Measurements from ENCODE around the gene TWNK. TPM values are rescaled to one million over a fixed set of nuclear protein-coding genes. Genes with fewer than 3 reads are reported as not detected.

Gene TWNK
- total RNA-seq, 2 donors from 2014 or later: 5.3 to 16.6 TPM

DNA sequence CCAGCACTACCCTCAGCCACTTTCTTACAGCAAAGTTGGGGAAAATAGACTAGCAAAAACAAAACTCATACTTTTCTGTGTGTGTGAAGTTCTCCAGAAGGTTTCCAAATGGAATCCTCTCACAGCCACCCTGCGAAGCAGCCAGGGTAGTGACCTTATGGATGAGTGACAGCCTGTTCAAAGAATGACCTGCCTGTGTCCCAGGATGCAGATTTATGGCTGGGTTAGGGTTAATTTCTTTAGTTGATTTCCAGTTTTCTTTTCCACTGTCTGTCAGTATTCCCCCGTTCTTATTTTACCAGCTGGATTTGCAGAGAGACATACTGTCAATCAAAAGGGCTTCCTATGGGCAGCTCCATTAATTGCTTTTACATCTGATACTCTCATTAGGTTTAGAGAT, 20.5 kb upstream of the TWNK start:
- TF ChIP-seq, protein P1, sequence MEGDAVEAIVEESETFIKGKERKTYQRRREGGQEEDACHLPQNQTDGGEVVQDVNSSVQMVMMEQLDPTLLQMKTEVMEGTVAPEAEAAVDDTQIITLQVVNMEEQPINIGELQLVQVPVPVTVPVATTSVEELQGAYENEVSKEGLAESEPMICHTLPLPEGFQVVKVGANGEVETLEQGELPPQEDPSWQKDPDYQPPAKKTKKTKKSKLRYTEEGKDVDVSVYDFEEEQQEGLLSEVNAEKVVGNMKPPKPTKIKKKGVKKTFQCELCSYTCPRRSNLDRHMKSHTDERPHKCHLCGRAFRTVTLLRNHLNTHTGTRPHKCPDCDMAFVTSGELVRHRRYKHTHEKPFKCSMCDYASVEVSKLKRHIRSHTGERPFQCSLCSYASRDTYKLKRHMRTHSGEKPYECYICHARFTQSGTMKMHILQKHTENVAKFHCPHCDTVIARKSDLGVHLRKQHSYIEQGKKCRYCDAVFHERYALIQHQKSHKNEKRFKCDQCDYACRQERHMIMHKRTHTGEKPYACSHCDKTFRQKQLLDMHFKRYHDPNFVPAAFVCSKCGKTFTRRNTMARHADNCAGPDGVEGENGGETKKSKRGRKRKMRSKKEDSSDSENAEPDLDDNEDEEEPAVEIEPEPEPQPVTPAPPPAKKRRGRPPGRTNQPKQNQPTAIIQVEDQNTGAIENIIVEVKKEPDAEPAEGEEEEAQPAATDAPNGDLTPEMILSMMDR (IDR thresholded peaks at IDR 0.05): no peak
- ATAC-seq (ENCODE audit: insufficient number of reproducible peaks, low FRiP score, low read depth) (no peak), DNase-seq (ENCODE audit: low spot score) (no peak)
- no peaks in the 10 kb centered on the region for H3K27me3 ChIP-seq (replicated peaks; ENCODE audit: insufficient read depth)
- peaks cover 8 to 15% of the 10 kb centered on the region in 2 donors for H3K4me1 ChIP-seq (ENCODE audit: control insufficient read depth in 1 of 2, low read depth in 2 of 2)
- H3K9me3 ChIP-seq: no peaks in the 10 kb centered on the region
- H3K27ac ChIP-seq: no peak overlapping the region
- H3K36me3 ChIP-seq: peaks cover 1% of the 10 kb centered on the region
- H3K4me3 ChIP-seq: no peak overlapping the region

DNA sequence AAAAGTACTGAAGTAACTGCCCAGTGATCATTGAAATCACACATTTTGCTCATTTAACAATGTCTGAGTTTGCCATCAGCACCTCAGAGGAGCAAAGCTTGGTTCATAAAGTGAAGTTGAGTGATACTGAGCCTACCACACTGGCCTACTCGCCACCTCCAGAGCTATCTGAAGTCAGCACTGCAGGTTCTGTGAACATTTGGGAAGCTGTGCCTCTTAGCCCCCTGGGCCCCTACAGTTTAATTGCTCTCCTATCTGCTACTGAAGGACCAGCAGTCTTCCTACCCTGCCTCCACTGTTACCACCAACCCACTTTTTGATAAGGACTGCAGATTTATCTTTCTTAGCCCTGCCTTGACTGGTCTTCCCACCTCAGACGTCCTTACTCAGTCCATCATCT, 20.0 kb upstream of the TWNK start:
- TF ChIP-seq, protein P1 (IDR thresholded peaks at IDR 0.05): no peak
- Histone ChIP-seq H3K36me3 (no peaks in the 10 kb centered on the region), H3K27me3 (replicated peaks; ENCODE audit: insufficient read depth) (no peaks in the 10 kb centered on the region), H3K27ac (no peak overlapping the region), H3K9me3 (no peaks in the 10 kb centered on the region), H3K4me3 (no peak overlapping the region), H3K4me1 (ENCODE audit: control insufficient read depth in 1 of 2, low read depth in 2 of 2) (peaks cover 8 to 15% of the 10 kb centered on the region in 2 donors)
- ATAC-seq (ENCODE audit: insufficient number of reproducible peaks, low FRiP score, low read depth): no peak
- no peak for DNase-seq (ENCODE audit: low spot score)

DNA sequence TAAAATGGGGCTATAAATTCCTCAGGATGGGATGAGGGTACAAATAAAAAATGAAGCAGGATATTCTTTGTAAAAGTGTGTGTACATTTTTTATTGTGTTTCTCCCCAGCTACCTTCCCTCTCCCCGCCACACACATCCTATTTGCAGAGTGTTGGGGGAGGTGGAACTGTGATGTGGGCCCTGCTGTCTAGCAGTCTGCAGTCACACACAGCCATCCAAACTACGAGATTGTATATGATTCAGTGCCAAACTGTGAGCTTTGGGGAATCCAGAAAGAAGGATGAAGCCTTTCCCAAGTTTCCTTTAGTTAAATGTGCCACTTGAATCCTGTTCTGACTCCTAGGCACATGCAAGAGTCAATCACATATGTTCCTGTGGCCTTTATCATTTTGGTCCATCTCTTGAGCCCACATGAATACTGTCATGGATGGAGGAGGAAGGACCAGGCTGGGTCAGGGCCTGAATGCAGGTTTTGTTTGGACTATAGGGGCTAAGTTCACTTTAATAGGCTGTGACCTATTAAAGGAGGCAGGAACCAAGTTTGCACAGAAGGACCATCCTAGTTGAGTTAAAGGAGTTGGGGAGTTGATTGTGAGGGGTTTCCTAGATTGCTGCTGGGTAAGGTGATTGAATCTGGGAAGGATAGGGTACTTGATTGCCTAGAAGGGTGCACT, 19.1 kb upstream of the TWNK start:
- Histone ChIP-seq H3K27me3 (replicated peaks; ENCODE audit: insufficient read depth) (no peaks in the 10 kb centered on the region), H3K4me1 (ENCODE audit: control insufficient read depth in 1 of 2, low read depth in 2 of 2) (peaks cover 8 to 15% of the 10 kb centered on the region in 2 donors), H3K27ac (no peak overlapping the region), H3K9me3 (no peaks in the 10 kb centered on the region), H3K36me3 (no peaks in the 10 kb centered on the region), H3K4me3 (no peak overlapping the region)
- TF ChIP-seq, protein P1 (IDR thresholded peaks at IDR 0.05): no peak
- no peak for ATAC-seq (ENCODE audit: insufficient number of reproducible peaks, low FRiP score, low read depth)
- DNase-seq (ENCODE audit: low spot score): no peak

DNA sequence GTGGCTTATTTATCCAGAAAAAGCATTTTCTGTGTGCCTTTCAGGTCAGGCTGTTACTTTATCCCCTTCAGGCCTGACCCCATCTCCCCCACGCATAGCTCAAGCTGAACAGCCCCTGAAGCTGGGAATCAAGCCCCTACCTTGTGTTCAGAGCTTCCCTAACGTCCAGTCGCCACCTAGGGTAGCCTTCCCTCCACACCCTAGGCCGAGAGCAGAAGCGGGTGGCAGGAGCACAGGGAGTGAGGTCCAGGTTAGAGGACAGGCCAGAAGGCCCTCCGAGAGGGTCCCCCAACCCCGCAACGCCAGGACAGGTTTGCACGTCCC, 18.5 kb upstream of the TWNK start:
- TF ChIP-seq, protein P1 (IDR thresholded peaks at IDR 0.05): no peak
- Histone ChIP-seq H3K27ac (no peak overlapping the region), H3K27me3 (replicated peaks; ENCODE audit: insufficient read depth) (no peaks in the 10 kb centered on the region), H3K36me3 (no peaks in the 10 kb centered on the region), H3K4me1 (ENCODE audit: control insufficient read depth in 1 of 2, low read depth in 2 of 2) (peaks cover 8 to 15% of the 10 kb centered on the region in 2 donors), H3K9me3 (no peaks in the 10 kb centered on the region), H3K4me3 (peak overlapping the region; percentile 81)
- ATAC-seq (ENCODE audit: insufficient number of reproducible peaks, low FRiP score, low read depth) (no peak), DNase-seq (ENCODE audit: low spot score) (no peak)

DNA sequence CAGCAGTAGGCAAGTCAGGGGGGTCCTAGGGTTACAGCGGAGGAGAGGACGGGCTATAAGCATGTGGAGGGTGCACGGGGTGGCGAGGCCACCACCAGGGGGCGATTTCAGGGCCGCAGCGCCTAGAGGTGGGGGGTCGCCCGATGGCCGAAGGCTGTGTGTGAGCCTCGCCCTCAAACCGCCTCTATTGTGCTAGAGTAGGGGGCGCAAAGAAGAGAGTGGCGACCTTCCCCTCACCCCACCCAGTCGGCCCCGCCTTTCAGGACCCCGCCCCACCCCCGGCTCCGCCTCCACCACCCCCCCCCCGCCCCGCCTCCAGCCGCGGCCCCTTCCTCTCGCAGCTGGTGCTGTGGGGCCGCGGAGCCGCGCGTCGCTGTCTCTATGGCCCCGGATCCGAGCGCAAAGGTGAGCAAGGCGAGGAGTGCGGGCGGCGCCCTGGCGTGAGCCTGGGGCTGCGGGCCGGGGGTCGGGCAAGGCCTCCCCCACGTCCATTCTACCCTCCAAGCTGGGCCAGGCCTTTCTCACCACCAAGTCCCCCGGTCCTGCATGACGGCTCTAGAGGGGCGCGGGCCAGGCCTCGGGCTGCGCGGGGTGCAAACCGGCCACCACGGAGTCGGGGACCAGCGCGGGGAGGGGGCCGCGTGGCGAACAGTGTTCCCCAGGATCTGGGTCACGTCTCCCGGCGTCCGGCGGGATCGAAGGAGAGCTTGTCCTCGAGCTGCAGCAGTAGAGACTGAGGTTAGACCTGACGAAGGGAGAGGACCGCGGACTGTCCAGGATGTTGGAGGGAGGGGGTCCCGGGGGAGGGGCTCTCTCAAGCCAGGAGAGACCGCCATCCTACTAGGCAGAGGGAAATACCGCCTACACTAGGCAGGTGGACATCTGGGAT, 17.9 kb upstream of the TWNK start, which contains the start of gene SEMA4G:
TSS of gene SEMA4G (plus strand) at position 318 of the 889 bp plus-strand sequence. CDS start 3,409 bp downstream, outside the sequence.
- Histone ChIP-seq H3K4me3 (peak within 1 kb of the TSS; percentile 81), H3K9me3 (no peaks in the 10 kb centered on the region), H3K4me1 (ENCODE audit: control insufficient read depth in 1 of 2, low read depth in 2 of 2) (peaks cover 8 to 15% of the 10 kb centered on the region in 2 donors), H3K36me3 (no peaks in the 10 kb centered on the region), H3K27me3 (replicated peaks; ENCODE audit: insufficient read depth) (no peaks in the 10 kb centered on the region), H3K27ac (no peak within 1 kb of the TSS)
- no peak for DNase-seq (ENCODE audit: low spot score)
- TF ChIP-seq, protein P1 (IDR thresholded peaks at IDR 0.05): peak; percentile 85
- no peak for ATAC-seq (ENCODE audit: insufficient number of reproducible peaks, low FRiP score, low read depth)
